ENCODE results near the gene TUBB3.

TUBB3 gene

GRCh38 chr16:89971495-89972243 lies 48.5 kb downstream of the TUBB3 start:
- DNase-seq = no peak

- peak; percentile 77 to 87 for DNase-seq
These were observed 49.4 kb downstream of the TUBB3 start for GRCh38 chr16:89972244-89973234.

- no peak for DNase-seq
These were observed 50.1 kb downstream of the TUBB3 start for GRCh38 chr16:89973235-89973634.

- DNase-seq = no peak
These were observed 50.7 kb downstream of the TUBB3 start for GRCh38 chr16:89973654-89974335.

- DNase-seq = no peak
These were observed 51.7 kb downstream of the TUBB3 start for GRCh38 chr16:89974870-89975269.

- no peak for DNase-seq
These were observed 58.3 kb downstream of the TUBB3 start for GRCh38 chr16:89981414-89981813.

- no peak for DNase-seq
These were observed 59.2 kb downstream of the TUBB3 start for GRCh38 chr16:89982318-89982717.

GRCh38 chr16:89983536-89983935 lies 60.4 kb downstream of the TUBB3 start:
- DNase-seq = no peak

- no peak for DNase-seq
These were observed 61.1 kb downstream of the TUBB3 start for GRCh38 chr16:89984216-89984615.

- DNase-seq = no peak
These were observed 62.1 kb downstream of the TUBB3 start for GRCh38 chr16:89985219-89985618.

Data from hippocampal formation (tissue), 2 donors.